Midbrain (tissue), 1 donor: Measurements from ENCODE around the gene RAD54L.
"Not testable (repeated sequence)": the region's sequence is repeated elsewhere in the genome, so short reads cannot be mapped to it uniquely, and the experiment has no call there.

Source experiments
- DNase-seq: peaks from one replicate; lab custom pipeline; 2025; lab: John Stamatoyannopoulos, UW

The RAD54L gene

DNA sequence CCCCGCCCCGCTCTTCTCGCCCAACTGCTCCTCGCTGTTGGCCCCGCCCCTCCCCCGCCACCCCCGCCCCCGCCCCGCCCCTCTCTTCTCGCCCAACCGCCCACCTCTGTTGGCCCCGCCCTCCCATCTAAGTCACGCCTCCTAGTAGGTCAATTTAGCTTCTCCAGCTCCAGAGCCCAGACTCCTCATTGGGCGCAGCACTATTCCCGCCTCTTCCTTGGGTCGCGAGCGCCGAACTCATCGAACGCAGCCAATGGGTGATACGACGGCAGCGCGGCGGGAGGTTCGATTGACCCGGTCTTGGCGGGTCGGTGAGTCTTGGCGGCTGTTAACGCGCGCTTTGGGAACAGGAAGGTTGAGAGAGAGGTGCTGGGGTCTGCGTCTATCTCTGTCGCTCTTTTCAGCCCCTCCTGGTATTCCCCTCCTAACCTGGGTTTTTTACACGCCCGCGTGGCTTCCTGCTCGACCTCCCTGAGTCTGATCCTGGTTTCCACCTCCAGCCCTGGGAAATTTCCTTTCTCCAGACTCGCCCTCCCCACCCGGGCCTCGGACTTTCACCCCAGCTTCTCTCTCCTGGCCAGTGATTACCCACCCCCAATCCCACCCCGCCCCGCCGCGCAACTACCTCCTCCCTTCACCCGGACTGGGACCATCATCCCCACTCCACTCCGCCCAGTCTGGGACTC, at the start of gene RAD54L:
Gene RAD54L (plus strand): TSS at position 328 of the 686 bp plus-strand sequence. CDS start 643 bp downstream, outside the sequence.
- DNase-seq: peak; percentile 96

DNA sequence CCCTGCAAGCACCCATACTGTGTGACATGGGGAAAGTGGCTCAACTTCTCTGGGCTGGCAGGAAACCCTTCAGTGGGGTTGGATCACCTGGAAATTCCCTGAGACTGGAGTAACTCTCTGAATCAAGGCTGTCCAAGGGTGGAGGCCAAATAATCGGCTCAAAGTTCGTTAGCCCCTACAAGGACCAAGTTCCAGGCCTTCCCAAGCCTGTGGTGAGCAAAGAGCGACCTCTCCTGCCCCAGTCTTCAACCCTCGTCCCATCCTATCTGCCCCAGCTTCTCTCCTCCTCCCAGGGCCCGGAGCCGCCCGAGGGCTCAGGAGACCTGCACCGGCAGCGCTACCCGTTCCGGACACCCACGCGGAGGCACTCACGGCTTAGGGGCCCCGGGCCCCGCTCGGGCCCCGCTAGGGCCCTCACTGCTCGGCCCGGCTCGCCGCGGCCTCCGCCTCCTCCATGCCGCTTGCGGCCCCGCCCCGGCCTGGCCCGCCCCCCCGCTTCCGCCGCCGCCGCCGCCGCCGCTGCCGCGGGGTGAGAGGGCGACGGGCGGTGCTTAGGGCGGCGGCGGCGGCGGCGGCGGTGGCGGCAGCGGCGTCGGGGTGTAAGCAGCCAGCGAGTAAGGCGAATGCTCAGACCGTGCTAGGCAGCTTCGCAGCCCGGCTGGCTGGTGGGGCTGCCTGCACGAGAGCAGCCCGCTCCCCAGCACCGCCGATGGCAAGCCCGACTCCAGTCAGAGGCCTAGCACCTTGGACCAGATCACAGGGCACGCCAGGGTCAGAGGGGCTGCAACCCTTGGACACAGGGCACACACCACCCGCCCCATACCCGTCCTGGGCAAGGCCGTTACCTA, 49.4 kb upstream of the RAD54L start, which contains the start of gene POMGNT1:
Gene POMGNT1 (minus strand): TSS at position 471 of the 848 bp plus-strand sequence. CDS start 613 bp downstream, outside the sequence.
- peak; percentile 52 for DNase-seq

DNA sequence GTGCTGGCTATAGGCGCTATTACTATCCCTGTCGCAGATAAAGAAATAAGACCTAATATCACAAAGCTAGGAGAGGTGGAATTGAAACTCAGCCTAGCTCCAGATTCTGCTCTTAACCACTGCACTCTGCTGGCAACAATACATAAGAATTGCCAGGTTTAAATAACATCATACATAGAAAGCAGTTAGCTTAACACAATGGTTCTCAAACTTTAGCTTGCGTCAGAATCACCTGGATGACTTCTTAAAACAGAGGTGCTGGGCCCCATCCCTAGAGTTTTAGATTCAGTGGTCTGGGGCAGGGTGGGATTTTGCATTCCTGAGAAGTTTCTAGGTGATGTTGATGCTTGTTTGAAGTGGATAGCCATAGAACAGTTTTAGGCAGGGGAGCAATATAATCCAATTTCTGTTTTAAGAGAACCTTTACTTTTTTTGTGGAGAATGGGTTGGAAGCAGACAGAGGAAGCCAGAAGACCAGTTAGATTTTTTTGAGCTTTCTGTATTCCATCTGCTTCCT, 48.3 kb upstream of the RAD54L start:
- DNase-seq: no peak

DNA sequence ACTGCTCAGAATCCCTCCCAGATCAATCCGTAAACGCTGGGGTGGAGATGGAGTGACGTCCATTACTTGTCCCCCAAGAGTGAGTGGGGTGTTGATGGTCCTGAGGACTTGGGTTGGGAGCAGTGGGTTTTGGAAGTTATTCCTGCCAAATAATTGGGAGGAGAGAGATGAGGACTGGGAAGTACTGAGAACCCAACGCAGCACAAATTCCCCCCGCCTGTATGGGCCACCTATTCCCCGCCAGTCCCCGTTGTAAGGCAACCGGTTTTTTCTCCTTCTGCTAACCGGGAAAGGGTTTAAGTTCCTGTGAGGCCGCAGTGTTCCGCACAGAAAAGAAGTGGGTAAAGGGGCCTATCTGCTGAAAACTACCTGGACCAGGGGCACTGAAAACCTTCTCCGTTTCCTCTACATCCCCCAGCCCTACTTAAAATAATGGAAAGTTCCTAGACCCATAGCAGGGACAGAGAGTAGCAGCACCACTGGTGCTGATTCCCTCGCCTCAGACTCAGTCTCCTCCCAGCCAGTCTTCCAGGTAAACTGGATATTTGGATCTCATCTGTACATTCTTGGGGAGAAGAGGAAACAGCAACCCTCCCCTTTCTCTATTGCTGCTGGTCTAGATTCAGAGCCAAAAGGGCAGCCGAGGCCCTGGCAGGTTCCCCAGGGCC, 43.7 kb upstream of the RAD54L start:
- DNase-seq: peak; percentile 51

DNA sequence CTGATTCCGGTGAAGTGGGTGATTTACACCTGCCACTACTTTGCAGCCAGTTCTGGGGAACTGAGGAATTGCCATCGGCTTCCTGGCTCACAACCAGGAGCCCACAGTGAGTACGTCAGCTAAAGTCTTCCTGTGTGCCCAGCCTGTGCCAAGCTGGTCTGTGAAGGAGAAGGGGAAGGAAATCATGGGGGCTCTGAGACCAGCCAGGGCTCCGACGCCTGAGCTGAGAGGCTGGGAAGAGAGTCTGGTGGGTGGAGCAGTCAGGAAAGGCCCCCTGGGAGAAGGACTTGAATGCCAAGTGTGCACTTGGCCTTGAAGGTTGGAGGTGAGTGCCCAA, 43.2 kb upstream of the RAD54L start:
- peak; percentile 53 for DNase-seq

DNA sequence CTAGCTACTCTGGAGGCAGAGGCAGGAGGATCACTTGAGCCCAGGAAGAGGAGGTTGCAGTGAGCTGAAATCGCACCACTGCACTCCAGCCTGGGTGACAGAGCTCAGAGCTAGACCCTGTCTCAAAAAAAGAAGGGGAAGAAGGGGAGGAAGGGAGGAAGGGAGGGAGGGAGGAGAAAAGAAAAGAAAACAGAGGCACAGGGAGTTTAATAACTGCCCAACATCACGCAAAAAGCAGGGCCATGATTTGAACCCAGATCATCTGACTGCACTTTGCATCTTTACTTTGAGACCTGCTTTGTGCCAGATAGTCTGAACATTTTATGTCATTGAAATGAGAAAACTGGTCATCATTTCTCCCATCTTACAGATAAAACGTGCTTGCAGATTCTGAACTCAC, 42.4 kb upstream of the RAD54L start:
- no peak for DNase-seq

DNA sequence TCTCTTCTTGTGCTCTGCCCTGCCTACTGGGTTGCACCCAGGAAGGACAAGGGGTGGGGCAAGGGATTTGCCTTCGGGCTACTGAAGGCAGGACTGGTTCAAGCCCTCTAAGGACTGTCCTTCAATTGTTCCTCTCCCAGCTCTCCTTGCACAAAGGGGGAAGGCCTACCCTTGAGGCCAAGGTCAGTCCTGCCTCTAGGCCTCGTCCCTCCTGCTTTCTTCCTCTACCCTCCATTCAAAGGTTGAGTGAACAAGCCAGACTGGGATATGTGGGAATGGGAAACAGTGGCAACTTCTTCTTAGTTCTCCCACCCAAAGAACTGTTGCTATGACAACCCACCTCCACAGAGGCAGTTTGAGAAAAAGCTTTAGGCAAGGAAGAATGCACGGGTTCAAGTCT, 41.8 kb upstream of the RAD54L start:
- no peak for DNase-seq

DNA sequence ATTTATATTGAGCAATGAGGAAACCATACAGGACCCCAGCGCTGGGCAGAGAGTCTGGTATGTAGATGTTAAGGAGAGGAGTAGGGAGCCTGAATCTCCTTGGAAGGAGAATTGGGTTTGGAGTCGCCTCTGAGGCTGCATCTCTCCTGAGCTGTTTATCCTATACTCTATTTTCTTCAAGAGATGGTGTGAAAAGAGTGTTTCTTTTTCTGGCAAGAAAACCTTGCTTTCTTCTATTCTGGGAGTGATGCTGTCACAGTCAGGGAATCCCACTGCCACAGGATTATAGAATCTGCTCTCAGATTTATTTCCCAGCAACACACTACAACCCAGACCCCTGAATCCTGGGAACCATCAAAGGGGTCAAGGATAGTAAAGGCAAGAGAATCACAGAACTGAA, 41.2 kb upstream of the RAD54L start:
- DNase-seq: no peak

DNA sequence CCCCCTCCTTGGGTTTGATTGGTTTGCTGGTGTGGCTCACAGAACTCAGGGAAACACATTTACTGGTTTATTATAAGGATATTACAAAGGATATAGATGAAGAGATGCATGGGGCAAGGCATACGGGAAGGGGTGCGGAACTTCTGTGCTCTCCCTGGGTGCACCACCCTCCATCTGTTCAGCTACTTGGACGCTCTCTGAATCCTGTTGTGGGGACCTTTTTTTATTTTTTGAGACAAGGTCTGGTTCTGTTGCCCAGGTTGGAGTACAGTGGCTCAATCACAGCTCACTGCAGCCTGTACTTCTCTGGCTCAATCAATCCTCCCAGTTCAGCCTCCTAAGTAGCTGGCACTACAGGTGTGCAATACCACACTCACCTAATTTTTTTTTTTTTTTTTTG, 37.0 kb upstream of the RAD54L start:
- DNase-seq: no peak

DNA sequence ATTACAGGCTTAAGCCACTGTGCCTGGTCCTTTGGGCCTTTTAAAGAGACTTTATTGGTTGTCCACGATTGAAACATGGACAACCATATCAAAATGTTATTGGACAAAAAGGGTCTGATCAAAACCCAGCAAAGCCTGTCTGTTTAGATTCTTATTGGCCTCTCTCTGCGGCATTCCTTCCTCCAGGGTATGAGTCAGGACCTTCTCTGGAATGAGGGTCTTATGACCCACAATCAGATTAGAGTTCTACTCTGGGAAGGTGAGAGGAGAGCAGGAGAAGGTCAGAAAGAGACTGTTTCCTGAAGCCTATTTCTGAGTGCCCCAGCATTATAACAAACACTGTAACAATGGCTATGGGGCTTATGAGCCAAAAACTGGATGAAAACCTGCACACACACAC, 36.5 kb upstream of the RAD54L start:
- no peak for DNase-seq

DNA sequence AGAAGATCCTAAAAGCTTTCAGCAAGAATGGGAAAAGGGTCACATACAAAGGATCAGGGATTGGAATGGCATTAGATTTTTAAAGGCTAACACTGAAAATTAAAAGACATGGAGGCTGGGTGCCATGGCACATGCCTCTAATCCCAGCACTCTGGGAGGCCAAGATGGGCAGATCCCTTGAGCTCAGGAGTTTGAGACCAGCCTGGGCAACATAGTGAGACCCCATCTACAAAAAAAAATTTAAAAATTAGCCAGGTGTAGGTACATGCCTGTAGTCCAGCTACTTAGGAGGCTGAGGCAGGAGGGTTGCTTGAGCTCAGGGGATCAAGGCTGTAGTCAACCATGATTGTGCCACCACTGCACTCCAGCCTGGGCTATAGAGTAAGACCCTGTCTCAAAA, 32.1 kb upstream of the RAD54L start:
- no peak for DNase-seq

DNA sequence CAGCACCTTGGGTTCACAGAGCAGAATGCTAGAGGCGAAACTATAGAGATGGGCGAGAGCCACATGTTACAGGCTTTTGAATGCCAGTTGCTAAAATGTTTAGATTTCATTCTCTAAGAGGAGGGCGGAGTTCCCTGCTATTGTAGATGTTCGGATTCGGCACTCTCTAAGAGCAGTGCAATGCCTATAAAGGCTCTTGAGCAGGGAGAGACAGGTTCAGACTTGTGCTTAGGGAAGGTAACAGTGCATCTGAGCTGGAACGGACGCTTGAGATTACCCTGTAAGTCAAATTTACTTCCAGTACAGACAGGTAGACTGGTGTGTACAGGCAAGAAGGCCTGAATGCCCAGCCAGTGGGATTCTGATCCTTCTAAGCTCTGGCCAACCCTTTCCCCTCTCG, 29.1 kb upstream of the RAD54L start:
- DNase-seq: no peak

DNA sequence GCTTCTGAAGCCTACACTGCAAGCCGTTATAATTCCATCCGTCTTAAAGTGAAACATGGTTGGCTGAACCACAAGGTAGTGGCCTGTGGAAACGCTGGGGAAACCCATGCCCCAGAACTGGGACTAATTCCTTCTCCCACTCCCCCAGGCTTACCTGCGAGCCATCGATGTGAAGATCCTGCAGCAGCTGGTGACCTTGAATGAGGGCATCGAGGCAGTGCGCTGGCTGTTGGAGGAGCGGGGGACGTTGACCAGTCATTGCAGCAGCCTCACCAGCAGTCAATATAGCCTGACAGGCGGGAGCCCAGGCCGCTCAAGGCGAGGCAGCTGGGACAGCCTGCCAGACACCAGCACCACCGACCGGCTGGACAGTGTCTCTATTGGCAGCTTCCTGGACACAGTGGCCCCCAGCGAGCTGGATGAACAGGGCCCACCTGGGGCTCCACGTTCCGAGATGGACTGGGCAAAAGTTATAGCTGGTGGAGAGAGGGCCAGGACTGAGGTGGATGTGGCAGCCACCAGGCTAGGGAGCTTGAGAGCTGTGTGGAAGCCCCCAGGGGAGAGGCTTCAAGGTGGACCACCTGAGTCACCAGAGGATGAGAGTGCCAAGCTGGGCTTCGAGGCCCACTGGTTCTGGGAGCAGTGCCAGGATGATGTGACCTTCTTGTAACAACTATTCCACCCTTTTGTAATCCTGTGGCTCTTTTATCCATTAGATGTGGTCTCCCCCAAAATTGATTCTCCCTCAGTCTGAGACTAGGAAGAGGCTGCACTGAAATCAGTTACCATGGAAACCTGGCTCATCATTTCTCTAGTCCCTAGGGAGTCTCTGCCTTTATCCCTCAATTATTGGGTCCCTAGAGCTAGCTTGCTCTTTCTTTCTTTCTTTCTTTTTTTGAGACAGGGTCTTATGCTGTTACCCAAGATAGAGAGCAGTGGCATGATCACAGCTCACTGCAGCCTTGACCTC, 27.7 kb upstream of the RAD54L start:
- no peak for DNase-seq

DNA sequence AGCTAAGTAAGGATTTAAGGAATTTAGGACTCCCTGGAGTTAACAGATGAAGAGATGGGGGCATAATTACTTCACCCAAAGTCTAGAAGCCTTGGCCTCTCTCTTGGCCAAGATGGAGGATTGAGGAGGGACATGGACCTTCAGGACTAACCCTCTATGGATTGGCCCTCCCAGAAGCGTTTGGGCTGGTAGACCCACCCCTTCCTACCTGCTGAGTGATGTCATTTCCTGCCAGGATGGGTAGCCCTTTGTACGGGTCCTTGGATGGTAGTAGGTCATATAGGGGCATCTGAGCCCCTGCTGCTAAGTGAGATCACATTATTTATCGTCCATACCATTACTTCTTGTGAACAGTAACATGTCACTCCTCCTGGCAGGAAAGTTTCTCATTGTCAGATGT, 26.8 kb upstream of the RAD54L start:
- DNase-seq: no peak

DNA sequence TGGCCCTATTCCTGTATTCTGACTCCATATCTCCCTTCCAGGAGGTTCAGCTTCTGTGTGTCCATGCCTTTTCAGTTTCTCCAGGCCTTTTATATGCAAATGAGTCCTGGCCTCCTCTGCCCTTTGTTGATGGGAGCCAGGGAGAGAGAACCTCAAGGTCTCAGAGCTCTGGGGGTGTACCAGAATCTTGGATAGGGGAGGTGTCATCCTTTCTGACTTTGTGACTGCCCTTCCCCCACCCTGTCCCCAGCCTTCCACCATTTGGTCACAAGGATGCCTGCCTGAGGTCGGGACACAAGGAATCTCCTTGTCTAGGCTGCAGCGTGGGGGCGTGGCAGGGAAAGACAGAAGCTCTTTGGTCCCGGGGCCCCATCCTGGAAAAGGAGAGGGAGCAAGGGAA, 25.8 kb upstream of the RAD54L start:
- peak; percentile 83 for DNase-seq

DNA sequence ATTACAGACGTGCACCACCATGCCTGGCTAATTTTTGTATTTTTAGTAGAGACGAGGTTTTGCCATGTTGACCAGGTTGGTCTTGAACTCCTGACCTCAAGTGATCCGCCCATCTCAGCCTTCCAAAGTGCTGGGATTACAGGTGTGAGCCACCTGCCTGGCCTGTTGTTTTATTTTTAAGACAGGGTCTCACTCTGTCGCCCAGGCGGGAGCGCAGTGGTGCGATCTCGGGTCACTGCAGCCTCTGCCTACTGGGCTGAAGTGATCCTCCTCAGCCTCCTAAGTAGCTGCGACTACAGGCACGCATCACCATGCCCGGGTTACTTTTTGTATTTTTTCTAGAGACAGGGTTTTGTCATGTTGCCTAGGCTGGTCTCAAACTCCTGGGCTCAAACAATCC, 24.5 kb upstream of the RAD54L start:
- not testable (repeated sequence) for DNase-seq

DNA sequence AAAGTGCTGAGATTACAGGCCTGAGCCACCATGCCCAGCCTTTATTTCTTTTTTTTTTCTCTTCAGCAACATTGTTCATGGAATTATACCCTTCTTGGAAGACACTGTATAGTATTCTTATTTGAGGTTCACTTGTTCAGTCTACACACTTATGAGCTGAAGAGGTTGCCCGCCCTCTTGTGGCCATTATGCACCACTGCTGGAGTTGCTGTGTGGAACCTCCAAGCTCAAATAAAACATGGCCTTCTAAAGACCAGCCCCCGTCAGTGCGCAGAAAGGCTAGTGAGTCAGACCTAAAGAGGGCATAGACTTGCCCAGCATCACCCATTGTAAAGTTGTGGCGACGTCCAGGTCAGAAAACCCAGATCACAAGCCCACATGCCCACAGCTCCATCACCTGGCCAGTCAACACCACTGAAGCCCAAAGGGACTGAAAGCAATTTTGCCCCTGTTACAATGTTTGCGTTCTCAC, 24.1 kb upstream of the RAD54L start:
- DNase-seq: peak; percentile 78

DNA sequence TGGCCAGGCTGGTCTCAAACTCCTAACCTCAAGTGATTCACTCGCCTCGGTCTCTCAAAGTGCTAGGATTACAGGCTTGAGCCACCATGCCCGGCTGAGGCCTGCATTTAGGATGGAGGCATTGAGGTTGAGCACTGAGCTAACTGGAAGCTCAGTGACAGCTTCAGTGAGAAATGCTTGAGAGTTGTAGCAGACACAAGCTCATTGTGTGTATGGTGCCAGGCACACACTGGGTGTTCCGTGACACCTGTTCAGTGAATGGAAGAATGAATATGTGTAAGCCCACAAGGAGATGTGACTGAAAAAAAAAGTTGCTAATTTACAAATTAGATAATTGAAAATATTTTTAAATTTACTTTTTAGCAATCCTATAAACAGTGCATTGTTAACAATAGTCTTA, 22.6 kb upstream of the RAD54L start:
- no peak for DNase-seq

DNA sequence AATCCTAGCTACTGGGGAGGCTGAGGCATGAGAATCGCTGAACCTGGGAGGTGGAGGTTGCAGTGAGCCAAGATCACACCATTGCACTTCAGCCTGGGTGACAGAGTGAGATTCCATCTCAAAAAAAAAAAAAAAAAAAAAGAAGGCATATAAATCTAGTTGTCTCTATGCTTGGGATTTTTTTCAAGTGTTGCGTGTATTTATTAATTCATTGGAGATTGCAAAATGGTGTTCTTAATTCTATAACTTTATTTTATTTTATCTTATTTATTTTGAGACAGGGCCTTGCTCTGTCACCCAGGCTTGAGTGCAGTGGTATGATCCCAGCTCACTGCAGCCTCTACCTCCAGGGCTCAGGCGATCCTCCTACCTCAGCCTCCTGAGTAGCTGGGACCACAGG, 16.3 kb upstream of the RAD54L start:
- DNase-seq: not testable (repeated sequence)

DNA sequence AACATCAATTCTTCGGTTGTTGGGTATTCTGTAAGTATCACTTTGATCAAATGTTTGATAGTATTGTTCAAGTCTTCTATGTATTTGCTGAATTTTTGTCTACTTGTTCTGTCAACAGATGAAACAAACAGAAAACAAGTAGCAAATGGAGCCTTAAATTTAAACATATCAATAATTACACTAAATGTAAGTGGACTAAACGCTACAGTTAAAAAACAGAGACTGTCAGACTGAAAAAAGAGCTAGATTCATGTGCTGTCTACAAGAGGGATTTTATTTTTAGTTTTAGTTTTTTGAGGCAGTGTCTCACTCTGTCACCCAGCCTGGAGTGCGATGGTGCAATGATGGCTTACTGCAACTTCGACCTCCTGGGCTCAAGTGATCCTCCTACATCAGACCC, 10.7 kb upstream of the RAD54L start:
- DNase-seq: no peak

DNA sequence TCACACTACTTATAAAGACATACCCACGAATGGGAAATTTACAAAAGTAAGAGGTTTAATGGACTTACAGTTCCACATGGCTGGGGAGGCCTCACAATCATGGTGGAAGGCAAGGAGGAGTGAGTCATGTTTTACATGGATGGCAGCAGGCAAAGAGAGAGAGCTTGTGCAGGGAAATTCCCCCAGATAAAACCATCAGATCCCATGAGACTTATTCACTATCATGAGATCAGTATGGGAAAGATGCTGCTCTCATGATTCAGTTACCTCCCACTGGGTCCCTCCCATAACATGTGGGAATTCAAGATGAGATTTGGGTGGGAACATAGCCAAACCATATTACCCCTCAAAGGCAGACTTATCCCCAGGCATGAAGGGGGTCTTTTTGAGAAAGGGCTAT, 8.7 kb upstream of the RAD54L start:
- DNase-seq: not testable (repeated sequence)
